ENCODE results near the gene ZNF782.

- TF ChIP-seq POLR2AphosphoS5 (IDR thresholded peaks at IDR 0.05; ENCODE audit: low read depth, low read length): no peak
- TF ChIP-seq TAF1 (IDR thresholded peaks at IDR 0.05; ENCODE audit: borderline replicate concordance, low read depth, low read length): no peak
- no peak for TF ChIP-seq POLR2A (IDR thresholded peaks at IDR 0.05; ENCODE audit: low read depth, low read length)
Observed at GRCh38 chr9:96888591-96888990, 34.3 kb upstream of the ZNF782 start.

All from GM12892 (cell line).